Stimulated activated CD4-positive, alpha-beta T cell treated with anti-CD3 and anti-CD28 coated beads, Interleukin-2, amount 100 ng/mL, for 4 hours (primary cell): Measurements from ENCODE around the gene NDOR1.

Experiments used
- DNase-seq: peaks from one replicate; pipeline ENCODE4 v3.0.0-alpha.2; 2020; ENCODE audit warnings: low read depth

Gene NDOR1

DNA sequence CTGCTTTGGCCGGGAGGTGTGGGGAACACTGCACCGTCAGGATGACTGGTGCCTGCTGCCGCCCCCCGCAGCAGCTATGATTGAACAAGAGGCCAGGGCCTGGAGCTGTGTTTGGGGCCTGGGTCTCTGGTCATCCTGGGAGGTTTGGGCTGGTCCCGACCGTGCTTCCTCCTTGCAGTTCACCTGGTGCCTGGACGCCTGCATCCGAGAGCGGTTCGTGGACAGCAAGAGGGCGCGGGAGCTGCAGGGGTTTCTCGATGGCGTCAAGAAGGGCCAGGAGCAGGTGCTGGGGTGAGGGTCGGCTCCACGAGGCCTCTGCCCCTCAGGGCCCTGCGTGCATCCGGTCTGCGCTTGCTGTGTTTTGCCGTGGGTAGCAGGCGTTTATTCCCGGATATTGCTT, 58.6 kb downstream of the NDOR1 start:
- no peak for DNase-seq

DNA sequence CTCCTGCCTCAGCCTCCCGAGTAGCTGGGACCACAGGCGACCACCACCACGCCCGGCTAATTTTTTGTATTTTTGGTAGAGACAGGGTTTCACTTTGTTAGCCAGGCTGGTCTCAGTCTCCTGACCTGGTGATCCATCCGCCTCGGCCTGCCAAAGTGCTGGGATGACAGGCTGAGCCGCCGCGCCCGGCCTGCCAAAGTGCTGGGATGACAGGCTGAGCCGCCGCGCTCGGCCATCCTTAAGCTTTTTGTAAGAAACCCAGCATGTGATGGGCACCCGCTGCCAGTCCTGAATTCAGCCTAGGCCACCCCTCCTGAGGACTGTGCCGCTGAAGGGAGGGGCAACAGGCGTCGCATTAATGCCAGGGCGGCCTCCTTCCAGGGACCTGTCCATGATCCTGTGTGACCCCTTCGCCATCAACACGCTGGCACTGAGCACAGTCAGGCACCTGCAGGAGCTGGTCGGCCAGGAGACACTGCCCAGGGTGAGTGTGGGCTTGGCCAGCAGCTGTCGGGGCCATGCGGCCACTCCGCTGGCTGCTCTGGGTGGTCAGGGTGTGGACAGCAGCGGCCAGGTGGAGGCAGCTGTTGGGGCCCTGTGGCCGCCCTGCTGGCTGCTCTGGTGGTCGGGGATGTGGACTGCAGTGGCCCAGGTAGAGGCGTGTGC, 60.1 kb downstream of the NDOR1 start:
- DNase-seq = no peak

DNA sequence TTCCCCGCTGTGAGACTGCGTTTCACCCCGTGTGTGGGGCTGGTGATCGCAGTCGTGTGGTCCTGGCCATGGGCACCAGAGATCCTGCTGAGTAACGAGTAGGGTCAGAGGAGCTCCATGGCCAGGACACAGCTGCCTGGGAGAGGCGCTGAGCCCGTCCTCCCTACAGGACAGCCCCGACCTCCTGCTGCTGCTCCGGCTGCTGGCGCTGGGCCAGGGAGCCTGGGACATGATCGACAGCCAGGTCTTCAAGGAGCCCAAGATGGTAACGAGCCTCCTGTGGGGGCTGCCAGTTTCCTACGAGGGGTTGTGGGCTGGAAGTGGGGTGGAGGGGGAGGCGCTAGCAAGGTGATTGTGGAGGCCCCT, 60.6 kb downstream of the NDOR1 start:
- DNase-seq = no peak
